Measurements from ENCODE around the gene MICAL2.

GRCh38 chr11:12270817-12271216 lies 160.4 kb downstream of the MICAL2 start:
- TF ChIP-seq CTCF (conservative IDR thresholded peaks at IDR 0.05; ENCODE audit: low read length) = no peak
- no peak for TF ChIP-seq EZH2phosphoT487 (IDR thresholded peaks at IDR 0.05; ENCODE audit: borderline replicate concordance, low read depth, low read length)

Measured in OCI-LY7 (cell line).